Left ventricle myocardium inferior (tissue), 1 donor: ENCODE results near the gene TBC1D2. TPM values are rescaled to one million over a fixed set of nuclear protein-coding genes. Genes with fewer than 3 reads are reported as not detected.
"Not testable (repeated sequence)": the region's sequence is repeated elsewhere in the genome, so short reads cannot be mapped to it uniquely, and the experiment has no call there.

Experiments used
- DNase-seq: peaks from one replicate; pipeline ENCODE4 v3.0.0-alpha.2; 2020
- H3K27ac ChIP-seq: fragments of 200-600 bp; replicated peaks from 2 replicates; pipeline ENCODE4 v1.8.0; 2021
- H3K27me3 ChIP-seq: fragments of 200-600 bp; 2 replicates; pipeline ENCODE4 v1.8.0; 2021; ENCODE audit warnings: low read depth
- H3K36me3 ChIP-seq: fragments of 200-600 bp; 2 replicates; pipeline ENCODE4 v1.8.0; 2021
- H3K4me1 ChIP-seq: fragments of 200-600 bp; 2 replicates; pipeline ENCODE4 v1.8.0; 2021
- H3K4me3 ChIP-seq: fragments of 200-600 bp; 2 replicates; pipeline ENCODE4 v1.8.0; 2021; ENCODE audit warnings: mild to moderate bottlenecking, moderate library complexity
- H3K9me3 ChIP-seq: fragments of 200-600 bp; replicated peaks from 2 replicates; pipeline ENCODE4 v1.8.0; 2021
- CTCF ChIP-seq: fragments of 200-600 bp; IDR thresholded peaks from 2 replicates; pipeline ENCODE4 v1.8.0; 2021; ENCODE audit warnings: antibody characterized with exemption, mild to moderate bottlenecking, borderline replicate concordance
- intact Hi-C: fragments of 100-400 bp; cut with micrococcal nuclease; formaldehyde crosslinking; loops from one replicate; pipeline ENCODE4 v1.11.0; 2022
- total RNA-seq: library from RNA; stranded (reverse); fragmentation: NEBNext Ultra II Directional; extraction: Animal tissue kit (Norgen Biotek cat#: 25700); gene quantifications from one replicate; pipeline ENCODE4 v1.2.1, GENCODE V29; 2021
- donor health status: DM: no; HTN: yes; CAD: no; lungs with severe emphysema.

TBC1D2 gene
- total RNA-seq, 1 donor from 2014 or later, result 1.7 TPM

DNA sequence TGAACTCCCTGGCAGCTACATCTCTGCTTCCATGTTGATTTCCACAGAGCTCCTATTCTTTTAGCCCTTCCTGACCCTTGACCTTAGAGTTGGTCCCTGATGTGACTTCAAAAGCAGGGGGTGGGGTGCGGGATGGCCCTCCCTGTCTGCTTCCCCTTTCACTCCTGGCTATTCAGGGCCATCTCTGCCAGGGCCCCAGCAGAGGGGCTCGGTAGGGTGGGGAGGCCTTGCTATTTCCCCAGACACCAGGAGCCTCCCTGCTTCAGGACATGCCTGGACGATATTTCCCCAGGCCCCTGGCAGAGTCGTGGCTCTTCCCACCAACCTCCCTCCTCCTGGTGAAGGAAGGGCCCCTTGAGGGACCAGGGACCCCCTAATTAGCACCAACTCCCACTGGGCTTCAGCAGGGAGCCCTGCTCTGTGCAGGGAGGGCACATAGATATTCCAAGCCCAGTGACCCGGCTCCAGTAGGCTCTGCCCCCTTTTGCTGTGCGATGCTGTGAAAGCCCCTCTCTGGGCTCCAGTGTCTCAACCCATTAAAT, 80.3 kb downstream of the TBC1D2 start:
- H3K4me1 ChIP-seq, result no peaks in the 10 kb centered on the region
- H3K27ac ChIP-seq, result no peak overlapping the region
- H3K36me3 ChIP-seq, result no peaks in the 10 kb centered on the region
- DNase-seq, result no peak
- H3K27me3 ChIP-seq, result peaks cover 13% of the 10 kb centered on the region
- no peak for TF ChIP-seq CTCF
- H3K9me3 ChIP-seq, result no peaks in the 10 kb centered on the region
- intact Hi-C loops, result no loop called here
- no peak overlapping the region for H3K4me3 ChIP-seq

GRCh38 chr9:98174502-98174918, 80.9 kb downstream of the TBC1D2 start:
- H3K9me3 ChIP-seq, DNase-seq, H3K4me1 ChIP-seq, H3K4me3 ChIP-seq, intact Hi-C loops, H3K27ac ChIP-seq, H3K36me3 ChIP-seq: not testable (repeated sequence)
- H3K27me3 ChIP-seq, result peaks cover 15% of the 10 kb centered on the region

DNA sequence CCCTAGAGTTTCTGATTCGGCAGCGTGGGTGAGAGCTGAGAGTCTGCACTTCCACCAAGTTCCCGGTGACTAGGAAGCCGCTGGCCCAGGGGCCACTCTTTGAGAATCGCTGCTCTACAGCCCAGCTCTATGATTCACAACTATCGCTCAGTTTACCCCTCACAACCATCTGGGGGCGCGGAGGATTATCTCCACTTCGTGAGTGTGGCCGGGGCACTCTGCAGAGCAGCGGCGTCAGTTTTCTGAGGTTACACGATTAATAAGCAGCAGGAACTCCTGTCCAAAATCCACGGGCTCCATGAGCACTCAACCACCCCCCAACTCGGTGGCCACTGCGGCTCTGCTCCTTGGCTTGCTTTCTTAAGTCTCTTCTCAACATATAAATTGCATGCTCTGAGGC, 82.3 kb downstream of the TBC1D2 start:
- H3K4me1 ChIP-seq, result no peaks in the 10 kb centered on the region
- DNase-seq, result no peak
- intact Hi-C loops, result no loop called here
- H3K4me3 ChIP-seq, result no peak overlapping the region
- no peak overlapping the region for H3K27ac ChIP-seq
- H3K36me3 ChIP-seq, result no peaks in the 10 kb centered on the region
- H3K9me3 ChIP-seq, result no peaks in the 10 kb centered on the region
- no peak for TF ChIP-seq CTCF
- H3K27me3 ChIP-seq, result peaks cover 13% of the 10 kb centered on the region

DNA sequence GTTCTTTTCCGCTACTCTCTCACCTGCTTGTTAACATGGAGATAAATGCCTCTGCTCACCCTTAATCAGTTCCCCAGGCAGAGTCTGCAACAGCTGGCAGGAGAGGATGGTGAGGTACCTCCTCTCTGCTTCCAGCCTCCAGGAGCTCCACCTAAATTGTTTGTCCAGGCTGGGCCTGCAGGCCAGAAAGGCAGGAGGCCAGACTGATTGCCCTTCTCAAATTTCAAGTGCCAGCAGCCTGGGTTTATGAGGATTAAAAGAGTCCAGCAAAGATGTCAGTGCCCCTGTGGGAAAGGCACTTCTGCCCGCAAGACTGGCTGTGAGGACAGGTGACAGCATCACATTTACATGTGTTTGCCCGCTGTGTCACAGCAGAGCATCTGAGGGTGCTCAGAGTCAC, 82.8 kb downstream of the TBC1D2 start:
- Histone ChIP-seq H3K27ac (no peak overlapping the region), H3K4me3 (no peak overlapping the region), H3K36me3 (no peaks in the 10 kb centered on the region), H3K4me1 (no peaks in the 10 kb centered on the region), H3K27me3 (peaks cover 13% of the 10 kb centered on the region), H3K9me3 (no peaks in the 10 kb centered on the region)
- intact Hi-C loops, result no loop called here
- no peak for DNase-seq
- TF ChIP-seq CTCF, result no peak

DNA sequence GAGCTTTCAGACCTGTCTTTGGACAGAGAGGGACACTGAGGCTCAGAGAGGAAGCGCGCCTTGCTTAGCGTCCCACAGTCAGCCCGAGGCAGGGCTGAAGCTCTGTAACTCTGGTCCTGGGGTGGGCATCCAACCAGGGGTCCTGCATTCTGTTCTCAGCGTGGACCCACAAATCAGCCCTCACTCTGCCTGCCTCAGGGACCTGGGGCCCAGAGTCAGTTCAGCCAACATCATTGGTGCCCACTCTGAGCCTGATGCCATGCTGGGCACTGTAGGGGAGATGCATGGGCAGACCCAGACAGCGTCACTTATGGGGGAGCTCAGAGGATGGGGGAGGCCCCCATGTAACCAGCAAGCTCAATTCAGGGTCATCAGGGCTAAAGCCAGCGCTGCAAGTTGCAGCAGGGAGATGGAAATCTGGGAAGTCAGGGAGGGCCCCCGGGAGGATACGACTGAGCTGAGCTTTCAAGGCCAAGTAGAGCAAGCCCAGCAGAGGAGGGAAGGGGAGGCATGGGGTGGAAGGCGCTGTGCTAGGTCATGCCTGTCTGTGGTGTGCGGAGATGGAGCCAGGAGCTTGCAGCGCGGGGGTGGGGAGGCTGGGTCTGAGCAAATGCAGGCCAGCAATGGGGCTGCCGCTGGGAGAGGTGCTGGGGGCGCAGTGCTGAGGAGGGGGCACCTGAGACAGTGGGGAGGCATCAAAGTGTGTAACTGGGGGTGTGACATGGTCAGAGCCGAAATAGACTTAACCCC, 84.1 kb downstream of the TBC1D2 start:
- no peak for DNase-seq
- TF ChIP-seq CTCF, result no peak
- no peak overlapping the region for H3K4me3 ChIP-seq
- H3K4me1 ChIP-seq, result no peaks in the 10 kb centered on the region
- no peaks in the 10 kb centered on the region for H3K36me3 ChIP-seq
- H3K27ac ChIP-seq, result no peak overlapping the region
- H3K9me3 ChIP-seq, result no peaks in the 10 kb centered on the region
- intact Hi-C loops, result no loop called here
- H3K27me3 ChIP-seq, result peaks cover 13% of the 10 kb centered on the region

GRCh38 chr9:98168941-98169488, 86.4 kb downstream of the TBC1D2 start:
- H3K27me3 ChIP-seq, result peaks cover 13% of the 10 kb centered on the region
- no peaks in the 10 kb centered on the region for H3K9me3 ChIP-seq
- no peaks in the 10 kb centered on the region for H3K4me1 ChIP-seq
- no peak for TF ChIP-seq CTCF
- no peaks in the 10 kb centered on the region for H3K36me3 ChIP-seq
- H3K4me3 ChIP-seq, result no peak overlapping the region
- DNase-seq, result peak; percentile 57
- H3K27ac ChIP-seq, result no peak overlapping the region
- intact Hi-C loops, result no loop called here
